Stimulated activated CD8-positive, alpha-beta memory T cell treated with anti-CD3 and anti-CD28 coated beads, Interleukin-4, amount 100 ng/mL, for 1 hour (primary cell): ENCODE data around the gene SLC13A5.

Experiments used
- DNase-seq, 2 donors: peaks; one replicate each; pipeline ENCODE4 v3.0.0-alpha.2; 2020; ENCODE audit warnings: low read depth in 2 of 2, low spot score in 1 of 2

SLC13A5 gene

DNA sequence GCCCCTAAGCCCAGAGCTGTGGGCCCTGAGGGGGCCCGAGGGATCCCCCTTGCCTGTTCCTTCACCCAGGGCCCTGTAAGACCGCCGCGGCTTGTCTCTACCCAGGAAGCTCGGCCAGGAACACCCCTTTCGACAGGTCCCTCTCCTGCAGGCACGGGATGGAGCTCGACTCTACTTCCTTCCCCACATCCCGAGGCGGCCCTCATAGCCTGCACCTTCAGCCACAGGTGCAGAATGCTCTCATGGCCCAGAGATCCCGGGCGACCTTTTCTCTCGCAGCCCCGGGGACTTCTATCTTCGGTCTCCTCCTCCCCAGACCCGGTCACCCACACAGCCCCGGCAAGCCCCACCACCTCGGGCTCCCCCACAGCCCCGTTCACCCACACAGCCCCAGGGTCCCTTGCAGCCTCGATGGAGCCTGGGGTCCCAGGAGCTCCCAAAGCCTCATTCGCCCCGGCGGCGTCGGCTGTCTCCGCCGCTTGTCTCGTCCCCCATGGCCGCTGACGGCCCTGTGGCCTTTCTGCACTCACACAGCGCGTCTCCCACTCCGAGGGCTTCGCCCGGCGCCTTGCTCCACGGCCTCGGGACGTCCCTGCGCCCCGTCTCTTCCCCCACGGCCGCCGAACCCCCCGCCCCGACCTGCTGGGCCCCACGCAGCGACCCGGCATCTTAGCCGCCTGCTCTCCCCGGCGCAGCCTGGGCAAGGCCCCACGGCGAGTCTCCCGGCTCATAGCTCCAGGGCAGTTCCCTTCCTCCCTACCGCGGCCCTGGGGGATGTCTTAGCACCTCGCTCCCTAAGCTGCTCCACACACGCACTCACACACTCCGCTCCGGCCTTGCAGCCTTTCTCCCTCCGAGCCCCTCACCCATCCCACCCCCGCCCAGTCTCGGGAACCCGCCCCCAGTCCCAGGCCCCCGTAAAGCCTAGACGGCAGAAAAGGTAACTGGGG is 73.3 kb downstream of the SLC13A5 start:
- no peak for DNase-seq

- no peak for DNase-seq
Observed at GRCh38 chr17:6639014-6639585, 74.1 kb downstream of the SLC13A5 start.

DNA sequence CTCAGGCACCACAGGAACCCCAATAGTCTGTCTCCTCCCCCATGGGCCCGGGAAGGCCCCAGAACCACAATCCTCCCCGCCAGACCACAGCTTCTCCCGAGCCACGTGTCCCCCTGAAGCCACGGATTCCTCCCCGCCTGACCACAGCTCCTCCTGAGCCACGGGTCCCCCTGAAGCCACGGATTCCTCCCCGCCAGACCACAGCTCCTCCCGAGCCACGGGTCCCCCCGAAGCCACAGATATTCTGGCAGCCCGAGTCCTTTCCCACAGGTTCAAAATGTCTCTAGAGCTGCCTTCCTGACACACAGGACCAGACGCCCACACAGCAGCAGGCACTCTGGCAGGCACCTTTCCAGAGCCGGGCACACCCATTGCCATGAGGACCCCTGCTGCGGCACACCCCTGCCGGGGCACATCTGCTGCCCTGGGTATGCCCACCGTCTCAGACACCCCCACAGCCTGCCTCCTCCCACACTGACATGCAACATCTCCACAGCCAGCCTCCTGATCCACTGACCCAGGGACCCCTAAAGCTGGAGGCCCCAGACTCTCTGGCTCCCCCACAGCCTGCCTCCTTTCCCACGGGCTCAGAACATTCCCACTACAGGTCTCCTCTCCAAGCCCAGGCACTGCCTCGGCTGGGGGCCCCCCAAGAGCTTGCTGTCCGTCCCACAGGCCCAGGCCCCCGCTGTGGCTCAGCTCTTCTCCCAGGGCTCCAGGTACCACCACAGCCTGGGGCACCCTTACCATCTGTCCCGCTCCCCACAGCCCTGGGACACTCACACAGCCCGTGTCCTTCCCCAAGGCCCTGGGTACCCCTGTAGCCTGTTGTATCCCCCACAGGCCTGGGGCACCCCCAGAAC is 74.9 kb downstream of the SLC13A5 start:
- no peak for DNase-seq

DNA sequence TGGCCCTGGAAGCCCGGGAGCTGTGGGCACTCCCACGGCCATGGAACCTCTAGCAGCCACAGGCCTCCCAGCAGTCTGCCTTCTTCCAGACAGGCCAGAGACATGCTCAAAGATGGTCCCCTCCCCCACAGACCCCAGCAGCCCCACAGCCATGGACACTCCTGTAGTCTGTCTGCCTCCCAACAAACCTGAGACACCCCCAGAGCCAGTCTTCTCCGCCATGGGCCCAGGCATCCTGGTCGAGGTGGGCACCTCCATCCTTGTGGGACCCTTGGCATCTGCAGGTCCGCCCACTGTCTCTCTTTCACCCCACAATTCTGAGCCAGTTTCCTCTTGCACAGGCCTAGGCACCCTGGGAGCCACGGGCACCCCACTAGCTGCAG is 75.7 kb downstream of the SLC13A5 start:
- no peak for DNase-seq

DNA sequence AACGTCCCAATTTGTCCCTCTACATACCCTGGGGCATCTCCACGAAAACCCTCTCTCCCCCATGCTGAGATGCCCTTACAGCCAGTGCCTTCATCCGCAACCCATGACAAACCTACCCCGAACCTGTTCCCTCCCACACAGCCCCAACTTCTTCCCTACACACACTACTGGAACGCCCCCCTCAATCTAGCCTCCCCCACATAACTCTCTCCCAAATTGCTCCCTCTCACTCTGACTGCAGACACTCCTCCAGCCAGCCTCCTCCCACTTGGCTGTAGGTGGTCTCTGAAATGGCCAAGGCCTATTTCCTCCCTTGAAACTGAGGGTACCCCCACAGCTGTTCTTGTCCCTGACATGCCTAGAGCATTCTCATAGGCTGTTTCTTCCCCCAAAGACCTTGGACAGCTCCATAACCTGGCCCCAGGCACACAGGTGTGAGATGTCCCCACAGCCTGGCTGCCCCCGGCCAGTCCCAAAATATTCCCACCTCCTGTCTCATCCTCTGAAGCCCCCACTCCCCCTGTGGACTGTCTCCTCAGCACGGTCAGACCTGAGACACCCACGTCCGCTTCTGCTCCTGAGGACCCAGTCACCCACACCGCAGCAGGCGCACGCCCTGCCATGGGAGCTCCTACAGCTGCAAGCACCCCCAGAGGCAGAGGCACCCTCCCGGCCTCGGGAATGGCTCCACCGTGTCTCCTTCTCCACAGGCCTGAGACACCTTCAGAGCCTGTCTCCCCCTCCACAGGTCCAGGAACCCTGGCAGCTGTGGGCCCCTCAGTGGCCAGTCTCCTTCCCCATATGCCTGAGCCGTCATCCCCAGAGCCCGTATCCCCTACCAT is 76.3 kb downstream of the SLC13A5 start:
- no peak for DNase-seq

DNA sequence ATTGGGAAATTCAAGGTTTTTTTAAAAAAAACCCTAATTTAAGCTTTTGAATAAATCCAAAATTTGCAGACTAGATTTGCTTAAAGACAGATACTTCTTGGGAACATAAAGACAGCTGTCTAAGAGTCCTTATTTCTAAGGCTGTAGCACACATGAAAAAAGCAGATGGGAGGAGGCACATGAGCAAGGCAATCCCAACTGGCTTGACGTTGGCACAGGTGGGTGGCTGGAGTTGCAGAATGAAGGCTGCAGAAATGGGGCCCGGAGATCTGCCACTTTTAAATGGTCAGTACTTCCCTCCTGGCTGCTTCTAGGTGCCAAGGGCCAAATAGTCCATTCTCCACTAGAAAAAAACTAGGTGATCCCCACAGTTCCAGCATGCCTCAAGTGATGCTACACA is 77.1 kb downstream of the SLC13A5 start:
- DNase-seq: no peak
